ENCODE results near the gene RELT.

DNA sequence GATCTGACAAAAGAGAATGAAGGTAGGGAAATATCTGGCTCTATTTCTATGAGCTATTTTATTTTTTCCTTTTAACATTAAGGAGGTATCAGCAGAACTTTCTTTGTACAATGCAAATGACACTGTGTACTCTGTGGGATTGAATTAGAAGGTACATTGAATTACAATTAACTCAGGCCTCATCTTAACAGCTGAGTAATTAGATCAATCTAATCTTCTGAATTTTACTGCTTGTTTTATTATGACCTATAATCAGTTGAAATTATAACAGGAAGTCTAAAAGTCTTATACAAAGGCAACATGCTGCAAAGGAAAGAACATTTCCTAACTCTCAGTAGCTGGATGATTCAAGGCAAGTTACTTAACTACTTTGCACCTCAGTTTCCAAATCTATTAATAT, 69.8 kb downstream of the RELT start:
- no peak for TF ChIP-seq POLR2A (IDR thresholded peaks at IDR 0.05)
- no peak for TF ChIP-seq EP300 (IDR thresholded peaks at IDR 0.05)
- TF ChIP-seq, protein P1, sequence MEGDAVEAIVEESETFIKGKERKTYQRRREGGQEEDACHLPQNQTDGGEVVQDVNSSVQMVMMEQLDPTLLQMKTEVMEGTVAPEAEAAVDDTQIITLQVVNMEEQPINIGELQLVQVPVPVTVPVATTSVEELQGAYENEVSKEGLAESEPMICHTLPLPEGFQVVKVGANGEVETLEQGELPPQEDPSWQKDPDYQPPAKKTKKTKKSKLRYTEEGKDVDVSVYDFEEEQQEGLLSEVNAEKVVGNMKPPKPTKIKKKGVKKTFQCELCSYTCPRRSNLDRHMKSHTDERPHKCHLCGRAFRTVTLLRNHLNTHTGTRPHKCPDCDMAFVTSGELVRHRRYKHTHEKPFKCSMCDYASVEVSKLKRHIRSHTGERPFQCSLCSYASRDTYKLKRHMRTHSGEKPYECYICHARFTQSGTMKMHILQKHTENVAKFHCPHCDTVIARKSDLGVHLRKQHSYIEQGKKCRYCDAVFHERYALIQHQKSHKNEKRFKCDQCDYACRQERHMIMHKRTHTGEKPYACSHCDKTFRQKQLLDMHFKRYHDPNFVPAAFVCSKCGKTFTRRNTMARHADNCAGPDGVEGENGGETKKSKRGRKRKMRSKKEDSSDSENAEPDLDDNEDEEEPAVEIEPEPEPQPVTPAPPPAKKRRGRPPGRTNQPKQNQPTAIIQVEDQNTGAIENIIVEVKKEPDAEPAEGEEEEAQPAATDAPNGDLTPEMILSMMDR (IDR thresholded peaks at IDR 0.05), result no peak

Data from ovary (tissue), 3 donors.